A549 treated with AZD2906 at 1 μM for 4 hours (cell line): Measurements from ENCODE around the gene SEMA3B. TPM values are rescaled to one million over a fixed set of nuclear protein-coding genes. Genes with fewer than 3 reads are reported as not detected.

Experiments
- total RNA-seq: library from RNA; stranded (reverse); fragments of 200-300 nt; extraction: Qiagen RNA extraction; gene quantifications from 5 replicates; pipeline ENCODE4 v1.2.3, GENCODE V29; 2022

Gene SEMA3B
- total RNA-seq, result 5.2 to 7.9 TPM (median 7.4 TPM) in 5 replicates

GRCh38 chr3:50268703-50269451 lies at the start of gene SEMA3B:
Gene SEMA3B (plus strand): TSS chr3:50269147. CDS start chr3:50269241, 94 bp downstream.

GRCh38 chr3:50235716-50236483 lies 33.0 kb upstream of the SEMA3B start, which contains the start of gene GNAI2:
Gene GNAI2 (plus strand): TSS chr3:50236204. CDS start chr3:50236336, 132 bp downstream.

GRCh38 chr3:50278880-50279224 lies 9.9 kb downstream of the SEMA3B start, which contains the start of gene LSMEM2:
Gene LSMEM2 (plus strand): TSS chr3:50279087. CDS start chr3:50279114, 27 bp downstream.

GRCh38 chr3:50292159-50293078 lies 23.5 kb downstream of the SEMA3B start, which contains the start of gene IFRD2:
Gene IFRD2 (minus strand): TSS chr3:50292429. CDS start chr3:50292274, 155 bp downstream.

GRCh38 chr3:50298836-50299637 lies 30.1 kb downstream of the SEMA3B start, which contains the start of the genes HYAL3 and NAA80:
Gene HYAL3 (minus strand): TSS chr3:50299405. CDS start chr3:50295602, 3,803 bp downstream.
Gene NAA80 (minus strand): TSS chr3:50299405. CDS start chr3:50297463, 1,942 bp downstream.

GRCh38 chr3:50303013-50303815 lies 34.3 kb downstream of the SEMA3B start, which contains the start of gene HYAL1:
Gene HYAL1 (minus strand): TSS chr3:50303574. CDS start chr3:50302956, 618 bp downstream.

GRCh38 chr3:50322386-50323091 lies 53.6 kb downstream of the SEMA3B start, which contains the start of gene HYAL2:
Gene HYAL2 (minus strand): TSS chr3:50322745. CDS start chr3:50320489, 2,256 bp downstream.

Other genes with a start within 250 kb of the SEMA3B start
- 28.7 to 33.8 TPM (median 33.2 TPM) in 5 replicates for gene RBM5, start 180.2 kb upstream of the SEMA3B start, total RNA-seq
- gene SEMA3F, start 113.8 kb upstream of the SEMA3B start, total RNA-seq, result 14.4 to 21.6 TPM (median 19.7 TPM) in 5 replicates
- gene GNAT1, start 77.5 kb upstream of the SEMA3B start, total RNA-seq, result 0.05 to 0.25 TPM (median 0.22 TPM) in 3 of 5 replicates, not detected in the others
- 0.03 to 0.15 TPM (median 0.13 TPM) in 4 of 5 replicates, not detected in the other for gene SLC38A3, start 63.9 kb upstream of the SEMA3B start, total RNA-seq
- gene GNAI2, start 32.9 kb upstream of the SEMA3B start, total RNA-seq, result 39.0 to 48.9 TPM (median 46.5 TPM) in 5 replicates
- 0.11 to 0.13 TPM in 2 of 5 replicates, not detected in the others for gene LSMEM2, start 9.9 kb downstream of the SEMA3B start, total RNA-seq
- 71.9 to 93.3 TPM (median 89.3 TPM) in 5 replicates for gene IFRD2, start 23.3 kb downstream of the SEMA3B start, total RNA-seq
- 7.2 to 9.7 TPM (median 9.5 TPM) in 5 replicates for gene HYAL3, start 30.3 kb downstream of the SEMA3B start, total RNA-seq
- gene NAA80, start 30.3 kb downstream of the SEMA3B start, total RNA-seq, result 5.1 to 7.9 TPM (median 7.0 TPM) in 5 replicates
- gene HYAL1, start 34.4 kb downstream of the SEMA3B start, total RNA-seq, result 0.39 to 0.84 TPM (median 0.54 TPM) in 5 replicates
- gene HYAL2, start 53.6 kb downstream of the SEMA3B start, total RNA-seq, result 24.2 to 33.6 TPM (median 30.5 TPM) in 5 replicates
- 24.6 to 42.8 TPM (median 35.7 TPM) in 5 replicates for gene TUSC2, start 59.1 kb downstream of the SEMA3B start, total RNA-seq
- gene RASSF1, start 71.7 kb downstream of the SEMA3B start, total RNA-seq, result 15.1 to 20.7 TPM (median 19.5 TPM) in 5 replicates
- 0.91 to 1.8 TPM (median 1.2 TPM) in 5 replicates for gene ZMYND10, start 76.6 kb downstream of the SEMA3B start, total RNA-seq
- 13.1 to 15.4 TPM (median 13.5 TPM) in 5 replicates for gene NPRL2, start 81.6 kb downstream of the SEMA3B start, total RNA-seq
- 13.6 to 21.4 TPM (median 18.1 TPM) in 5 replicates for gene CYB561D2, start 81.7 kb downstream of the SEMA3B start, total RNA-seq
- gene TMEM115, start 90.4 kb downstream of the SEMA3B start, total RNA-seq, result 41.1 to 49.8 TPM (median 48.6 TPM) in 5 replicates
- gene CACNA2D2, start 234.5 kb downstream of the SEMA3B start, total RNA-seq, result 0.45 to 0.71 TPM (median 0.53 TPM) in 5 replicates